ENCODE measurements around the gene N4BP2.

DNA sequence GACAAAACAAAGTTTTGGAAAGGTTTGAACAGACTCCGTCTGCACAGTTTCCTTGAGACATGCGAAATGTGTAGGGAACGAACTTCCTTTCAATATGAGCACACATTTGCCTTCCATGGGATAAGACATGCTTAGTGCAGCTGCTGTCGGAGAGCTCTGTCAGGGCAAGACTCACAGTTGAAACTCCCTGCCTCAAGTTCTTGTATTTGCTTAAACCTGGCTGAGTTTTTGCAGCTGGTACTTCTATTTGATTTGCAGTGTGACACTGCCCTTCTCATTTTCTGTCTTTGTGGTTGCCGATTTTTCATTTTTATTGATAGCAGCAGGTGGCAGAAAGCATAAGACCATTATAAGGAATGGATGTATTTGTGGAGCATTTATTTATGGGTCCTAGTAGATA, 122.0 kb downstream of the N4BP2 start:
- no peak for TF ChIP-seq CEBPB (IDR thresholded peaks at IDR 0.05)
- TF ChIP-seq, protein P1, sequence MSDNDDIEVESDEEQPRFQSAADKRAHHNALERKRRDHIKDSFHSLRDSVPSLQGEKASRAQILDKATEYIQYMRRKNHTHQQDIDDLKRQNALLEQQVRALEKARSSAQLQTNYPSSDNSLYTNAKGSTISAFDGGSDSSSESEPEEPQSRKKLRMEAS (IDR thresholded peaks at IDR 0.05): no peak

Measured in Ishikawa (cell line).